Measurements from ENCODE around the gene NUP160.
"Not testable (repeated sequence)": the region's sequence is repeated elsewhere in the genome, so short reads cannot be mapped to it uniquely, and the experiment has no call there.

DNA sequence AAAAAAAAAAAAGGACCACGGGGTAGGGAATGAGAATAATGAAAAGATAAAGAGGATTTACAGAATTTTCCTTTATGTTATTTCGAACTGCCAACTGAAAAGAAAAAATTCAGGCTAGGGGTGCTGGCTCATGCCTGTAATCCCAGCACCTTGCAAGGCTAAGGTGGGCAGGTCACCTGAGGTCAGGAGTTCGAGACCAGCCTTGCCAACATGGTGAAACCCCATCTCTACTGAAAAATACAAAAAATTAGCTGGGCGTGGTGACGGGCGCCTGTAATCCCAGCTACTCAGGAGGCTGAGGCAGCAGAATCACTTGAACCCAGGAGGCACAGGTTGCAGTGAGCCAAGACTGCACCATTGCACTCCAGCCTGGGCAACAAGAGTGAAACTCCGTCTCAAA, 105.7 kb downstream of the NUP160 start:
- TF ChIP-seq POLR2A (IDR thresholded peaks at IDR 0.05; ENCODE audit: low read depth, low read length); POLR2AphosphoS5 (IDR thresholded peaks at IDR 0.05; ENCODE audit: low read depth, low read length); TAF1 (IDR thresholded peaks at IDR 0.05; ENCODE audit: borderline replicate concordance, low read depth, low read length): not testable (repeated sequence)

Measured in GM12892 (cell line).